HCT116 (cell line): Measurements from ENCODE around the gene PKP1. TPM values are rescaled to one million over a fixed set of nuclear protein-coding genes. Genes with fewer than 3 reads are reported as not detected.

Experiments
- ATAC-seq: fragments of 200-7000 bp; cut with Tn5 transposase; 2 replicates; pipeline ENCODE4 v1.9.1; 2020; ENCODE audit warnings: mild to moderate bottlenecking, moderate library complexity
- BruUV-seq: library from RNA; stranded (reverse); fragments of 400-500 nt; replicated peaks from 2 replicates; lab custom pipeline; 2021; lab: Mats Ljungman, UMichigan
- CTCF ChIA-PET: fragments of 300-600 bp; sonication (Branson Sonifier 250); formaldehyde crosslinking; loops from one replicate; lab custom pipeline; 2021; ENCODE audit warnings: antibody characterized with exemption; lab: Charles Lee
- POLR2A ChIA-PET: fragments of 300-600, 350-600 bp; sonication (Branson Sonifier 250); formaldehyde crosslinking; loops from one replicate; lab custom pipeline; 2021; ENCODE audit warnings: antibody characterized with exemption; lab: Charles Lee
- RAD21 ChIA-PET, 2 experiments: fragments of 300-600 bp; sonication (Branson Sonifier 250); formaldehyde crosslinking; loops; one replicate each; lab custom pipeline; 2023; ENCODE audit warnings: low total read pairs in 2 of 2; ENCODE audit not compliant: uncharacterized antibody in 2 of 2, unreplicated experiment in 2 of 2, low non-redundant PET in 1 of 2; lab: Charles Lee
- DNase-seq: peaks from one replicate; pipeline ENCODE4 v3.0.0-alpha.2; 2010; ENCODE audit warnings: low read depth, low spot score
- H2AFZ ChIP-seq: fragments of 200-600 bp; shearing (Covaris generic), sonication (generic); 2 replicates; pipeline ENCODE4 v1.6.1; 2017; ENCODE audit warnings: low read depth, mixed run types, mixed read lengths, antibody characterized with exemption, low read length; ENCODE audit not compliant: poor library complexity, severe bottlenecking
- H3K27ac ChIP-seq: 2 replicates; pipeline ENCODE4 v1.5.1; 2012; ENCODE audit warnings: low read depth, low read length
- H3K27me3 ChIP-seq: fragments of 200-600 bp; sonication (generic); 2 replicates; pipeline ENCODE4 v1.6.1; 2016; ENCODE audit warnings: mixed run types, low read length, mixed read lengths; ENCODE audit not compliant: insufficient read depth
- H3K36me3 ChIP-seq, 2 experiments: fragments of 200-500 bp in 1 of 2; fragments of 200-600 bp in 1 of 2; sonication (Bioruptor generic) in 1 of 2; sonication (generic) in 1 of 2; 2 replicates each; pipeline versions ENCODE4 v1.5.1 to v1.6.1; 2014 to 2016; ENCODE audit warnings: low read length in 2 of 2, inconsistent platforms in 1 of 2, mixed read lengths in 1 of 2, mixed run types in 1 of 2; ENCODE audit not compliant: insufficient read depth in 2 of 2, control insufficient read depth in 1 of 2
- H3K4me1 ChIP-seq, 2 experiments: fragments of 200-600 bp in 1 of 2; sonication (generic) in 1 of 2; 2 replicates each; pipeline versions ENCODE4 v1.5.1 to v1.6.1; 2012 to 2017; ENCODE audit warnings: low read length in 2 of 2, inconsistent platforms in 1 of 2, mild to moderate bottlenecking in 1 of 2, mixed read lengths in 1 of 2, mixed run types in 1 of 2, moderate library complexity in 1 of 2; ENCODE audit not compliant: insufficient read depth in 2 of 2, control insufficient read depth in 1 of 2
- H3K4me2 ChIP-seq: fragments of 200-600 bp; sonication (generic); 2 replicates; pipeline ENCODE4 v1.6.1; 2017; ENCODE audit warnings: mixed run types, low read length, mixed read lengths
- H3K4me3 ChIP-seq, 2 experiments: fragments of 200-600 bp in 1 of 2; sonication (generic) in 1 of 2; replicated peaks in 1 of 2; 2 replicates each; pipeline ENCODE4 v1.5.1; 2011 to 2016; ENCODE audit warnings: low read length in 2 of 2, control low read depth in 1 of 2, low read depth in 1 of 2, mild to moderate bottlenecking in 1 of 2, mixed read lengths in 1 of 2, mixed run types in 1 of 2
- H3K79me2 ChIP-seq: fragments of 200-600 bp; sonication (generic); 2 replicates; pipeline ENCODE4 v1.6.1; 2017; ENCODE audit warnings: mild to moderate bottlenecking, mixed run types, low read length, moderate library complexity, mixed read lengths; ENCODE audit not compliant: insufficient read depth
- H3K9ac ChIP-seq: fragments of 200-600 bp; sonication (generic); 2 replicates; pipeline ENCODE4 v1.6.1; 2016; ENCODE audit warnings: low read length, mixed read lengths
- H3K9me2 ChIP-seq: fragments of 200-600 bp; sonication (generic), shearing (Covaris generic); 2 replicates; pipeline ENCODE4 v1.6.1; 2017; ENCODE audit warnings: mixed run types, mild to moderate bottlenecking, moderate library complexity; ENCODE audit not compliant: insufficient read depth
- H3K9me3 ChIP-seq, 2 experiments: fragments of 200-500 bp in 1 of 2; fragments of 200-600 bp in 1 of 2; sonication (Bioruptor generic) in 1 of 2; sonication (generic) in 1 of 2; 2 replicates each; pipeline ENCODE4 v1.6.1; 2014 to 2017; ENCODE audit warnings: low read length in 2 of 2, mixed read lengths in 2 of 2, inconsistent platforms in 1 of 2, low read depth in 1 of 2, mild to moderate bottlenecking in 1 of 2, mixed run types in 1 of 2, moderate library complexity in 1 of 2; ENCODE audit not compliant: control insufficient read depth in 1 of 2, insufficient read depth in 1 of 2
- H4K20me1 ChIP-seq: fragments of 200-600 bp; sonication (generic), shearing (Covaris generic); 2 replicates; pipeline ENCODE4 v1.6.1; 2017; ENCODE audit warnings: mixed run types, mild to moderate bottlenecking, moderate library complexity; ENCODE audit not compliant: insufficient read depth
- CBX3 ChIP-seq: IDR thresholded peaks from 2 replicates; pipeline ENCODE4 v1.6.1; 2012; ENCODE audit warnings: low read depth
- EGR1 ChIP-seq: IDR thresholded peaks from 2 replicates; pipeline ENCODE4 v1.6.1; 2012; ENCODE audit warnings: low read depth
- ELF1 ChIP-seq: IDR thresholded peaks from 2 replicates; pipeline ENCODE4 v1.6.1; 2012; ENCODE audit warnings: low read depth, borderline replicate concordance
- EZH2phosphoT487 ChIP-seq: fragments of 200-600 bp; IDR thresholded peaks from 2 replicates; pipeline ENCODE4 v1.6.1; 2018; ENCODE audit warnings: antibody characterized with exemption, borderline replicate concordance
- JUND ChIP-seq: IDR thresholded peaks from 2 replicates; pipeline ENCODE4 v1.6.1; 2012
- SIN3A ChIP-seq: IDR thresholded peaks from 2 replicates; pipeline ENCODE4 v1.6.1; 2012; ENCODE audit warnings: low read depth
- SRF ChIP-seq: IDR thresholded peaks from 2 replicates; pipeline ENCODE4 v1.6.1; 2012; ENCODE audit warnings: low read depth
- YY1 ChIP-seq: IDR thresholded peaks from 2 replicates; pipeline ENCODE4 v1.6.1; 2011; ENCODE audit warnings: low read length, low read depth, moderate library complexity, mild to moderate bottlenecking; ENCODE audit not compliant: insufficient replicate concordance; ENCODE audit errors: extremely low read depth
- ZFX ChIP-seq: fragments of 450-650 bp; IDR thresholded peaks from 2 replicates; pipeline ENCODE4 v1.6.1; 2017
- intact Hi-C: fragments of 100-400 bp; cut with micrococcal nuclease; formaldehyde crosslinking; loops from 2 replicates; pipeline ENCODE4 v1.10.0; 2022
- total RNA-seq: library from RNA; stranded (reverse); gene quantifications from one replicate; pipeline ENCODE4 v1.2.1, GENCODE V29; 2021; ENCODE audit not compliant: unreplicated experiment
- TF ChIP-seq, protein P1 (sequence below): IDR thresholded peaks from 2 replicates; pipeline ENCODE4 v1.6.1; 2012
- TF ChIP-seq, protein P2 (sequence below): IDR thresholded peaks from 2 replicates; pipeline ENCODE4 v1.6.1; 2011; ENCODE audit warnings: mild to moderate bottlenecking, low read length, moderate library complexity; ENCODE audit not compliant: insufficient replicate concordance; ENCODE audit errors: extremely low read depth
- TF ChIP-seq, protein P3 (sequence below): IDR thresholded peaks from 2 replicates; pipeline ENCODE4 v1.6.1; 2012

Gene PKP1
- total RNA-seq, 1 experiment from 2014 or later: 0.07 TPM

DNA sequence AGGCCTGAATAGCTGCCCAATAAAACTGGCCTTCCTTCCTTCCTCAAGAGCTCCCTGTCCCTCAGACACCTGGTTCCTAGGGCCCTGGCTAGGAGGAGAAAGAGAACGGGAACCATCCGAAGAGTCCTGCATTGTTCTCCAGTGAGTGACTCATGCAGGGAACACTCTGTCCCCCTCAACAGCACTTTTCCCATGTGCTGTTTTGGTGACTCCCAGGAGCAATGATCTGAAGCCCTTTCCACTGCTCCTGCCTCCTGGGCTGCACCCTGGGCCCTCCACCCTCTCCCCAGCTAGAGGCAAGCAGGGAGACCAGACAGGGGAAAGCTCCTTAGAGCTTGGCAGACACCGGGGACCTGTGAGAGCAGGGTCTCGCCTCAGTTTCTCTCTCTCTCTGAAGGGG lies 75.3 kb downstream of the PKP1 start:
- Histone ChIP-seq H3K4me3 (no peak overlapping the region), H3K79me2 (no peaks in the 10 kb centered on the region), H3K36me3 (no peaks in the 10 kb centered on the region), H2AFZ (no peak overlapping the region), H3K27me3 (peaks cover 8% of the 10 kb centered on the region; the same call in 1 of the 2 replicates), H3K9me3 (no peaks in the 10 kb centered on the region), H3K27ac (no peak overlapping the region), H3K9ac (no peak overlapping the region), H3K9me2 (no peaks in the 10 kb centered on the region), H4K20me1 (no peaks in the 10 kb centered on the region), H3K4me1 (no peaks in the 10 kb centered on the region), H3K4me2 (no peak overlapping the region)
- ChIA-PET RAD21 (no interaction called here), POLR2A (interaction anchor here (1.3 kb wide), 1 partner anchor 99 kb away, joined by 3 read pairs; no protein-coding TSS in a partner anchor), CTCF (interaction anchor here (0.9 to 2.5 kb wide), 4 partner anchors 9 to 104 kb away, joined by 4 to 15 read pairs (median 6); no protein-coding TSS in a partner anchor)
- TF ChIP-seq, protein P1, sequence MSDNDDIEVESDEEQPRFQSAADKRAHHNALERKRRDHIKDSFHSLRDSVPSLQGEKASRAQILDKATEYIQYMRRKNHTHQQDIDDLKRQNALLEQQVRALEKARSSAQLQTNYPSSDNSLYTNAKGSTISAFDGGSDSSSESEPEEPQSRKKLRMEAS: no peak
- TF ChIP-seq JUND (no peak), ELF1 (no peak), CBX3 (no peak), SRF (no peak)
- BruUV-seq: no TSS peak
- intact Hi-C loops: no loop called here
- no peak for ATAC-seq
- no peak for DNase-seq

DNA sequence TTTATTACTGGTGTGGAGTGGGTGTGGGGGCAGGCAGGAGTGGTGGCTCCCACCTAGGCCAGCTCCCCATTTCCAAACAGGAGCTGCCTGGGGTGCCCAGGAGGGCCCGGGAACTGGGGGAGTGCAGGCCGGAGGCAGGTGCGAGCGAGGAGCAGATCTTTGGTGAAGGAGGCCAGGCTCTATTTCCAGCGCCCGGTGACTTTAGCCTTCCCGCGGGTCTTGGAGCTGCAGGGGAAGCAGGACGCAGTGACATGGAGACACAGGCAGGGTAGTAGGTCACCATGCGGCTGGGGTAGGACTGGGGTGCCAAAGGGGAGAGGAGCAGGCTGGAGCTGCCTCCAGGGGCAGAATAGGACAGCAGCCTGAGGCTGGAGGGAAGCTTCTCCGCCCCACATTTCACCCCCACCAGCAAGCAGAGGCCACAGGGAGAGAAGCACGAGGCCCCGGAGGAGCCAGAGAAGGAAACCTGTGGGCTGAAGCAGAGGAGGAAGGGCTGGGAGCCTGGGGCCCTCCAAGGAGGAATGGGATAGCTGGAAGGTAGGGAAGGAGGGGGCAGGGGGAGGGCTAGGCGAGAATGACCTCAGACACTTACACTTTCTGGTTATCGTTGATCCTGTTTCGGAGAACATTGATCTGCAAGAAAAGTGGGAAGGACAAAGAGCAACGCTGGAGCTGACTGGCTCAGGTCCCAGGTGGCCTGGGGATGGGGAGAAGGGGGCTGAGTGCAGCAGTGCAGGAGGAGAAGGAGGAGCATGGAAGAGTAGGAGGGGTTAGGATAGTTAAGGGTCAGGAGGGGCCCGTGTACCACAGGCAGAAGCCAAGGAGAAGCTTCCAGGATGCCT lies 75.9 kb downstream of the PKP1 start:
- ATAC-seq: no peak
- intact Hi-C loops: no loop called here
- Histone ChIP-seq H3K9me3 (no peaks in the 10 kb centered on the region), H3K4me3 (no peak overlapping the region), H3K36me3 (no peaks in the 10 kb centered on the region), H3K4me2 (no peak overlapping the region), H3K79me2 (no peaks in the 10 kb centered on the region), H4K20me1 (no peaks in the 10 kb centered on the region), H3K9ac (no peak overlapping the region), H3K4me1 (no peaks in the 10 kb centered on the region), H3K27ac (no peak overlapping the region), H2AFZ (no peak overlapping the region), H3K27me3 (peaks cover 8% of the 10 kb centered on the region; the same call in 1 of the 2 replicates), H3K9me2 (no peaks in the 10 kb centered on the region)
- RAD21 ChIA-PET: interaction anchor here in 1 of 2 experiments (1.3 kb wide), 1 partner anchor 105 kb away, joined by 3 read pairs; no protein-coding TSS in a partner anchor
- no TSS peak for BruUV-seq
- no peak for DNase-seq
- CTCF ChIA-PET: interaction anchor here (0.9 to 2.5 kb wide), 4 partner anchors 9 to 105 kb away, joined by 4 to 15 read pairs (median 6); no protein-coding TSS in a partner anchor
- TF ChIP-seq ZFX (no peak), YY1 (no peak), SIN3A (no peak), ELF1 (no peak), EGR1 (no peak), EZH2phosphoT487 (no peak)
- TF ChIP-seq, protein P2, sequence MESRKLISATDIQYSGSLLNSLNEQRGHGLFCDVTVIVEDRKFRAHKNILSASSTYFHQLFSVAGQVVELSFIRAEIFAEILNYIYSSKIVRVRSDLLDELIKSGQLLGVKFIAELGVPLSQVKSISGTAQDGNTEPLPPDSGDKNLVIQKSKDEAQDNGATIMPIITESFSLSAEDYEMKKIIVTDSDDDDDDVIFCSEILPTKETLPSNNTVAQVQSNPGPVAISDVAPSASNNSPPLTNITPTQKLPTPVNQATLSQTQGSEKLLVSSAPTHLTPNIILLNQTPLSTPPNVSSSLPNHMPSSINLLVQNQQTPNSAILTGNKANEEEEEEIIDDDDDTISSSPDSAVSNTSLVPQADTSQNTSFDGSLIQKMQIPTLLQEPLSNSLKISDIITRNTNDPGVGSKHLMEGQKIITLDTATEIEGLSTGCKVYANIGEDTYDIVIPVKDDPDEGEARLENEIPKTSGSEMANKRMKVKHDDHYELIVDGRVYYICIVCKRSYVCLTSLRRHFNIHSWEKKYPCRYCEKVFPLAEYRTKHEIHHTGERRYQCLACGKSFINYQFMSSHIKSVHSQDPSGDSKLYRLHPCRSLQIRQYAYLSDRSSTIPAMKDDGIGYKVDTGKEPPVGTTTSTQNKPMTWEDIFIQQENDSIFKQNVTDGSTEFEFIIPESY: no peak
- TF ChIP-seq, protein P3, sequence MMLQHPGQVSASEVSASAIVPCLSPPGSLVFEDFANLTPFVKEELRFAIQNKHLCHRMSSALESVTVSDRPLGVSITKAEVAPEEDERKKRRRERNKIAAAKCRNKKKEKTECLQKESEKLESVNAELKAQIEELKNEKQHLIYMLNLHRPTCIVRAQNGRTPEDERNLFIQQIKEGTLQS: no peak
- POLR2A ChIA-PET: interaction anchor here (1.3 kb wide), 1 partner anchor 100 kb away, joined by 3 read pairs; no protein-coding TSS in a partner anchor
